Heart left ventricle (tissue), 13 donors: Measurements from ENCODE around the gene CACNA1G.

Source experiments
- CTCF ChIP-seq, 12 donors: fragments of 200-600 bp; sonication (generic) in 4 of 12; IDR thresholded peaks; one replicate each; pipeline versions ENCODE4 v1.5.0 to v1.8.0; 2018 to 2022; ENCODE audit warnings: antibody characterized with exemption in 12 of 12, mild to moderate bottlenecking in 5 of 12
- POLR2A ChIP-seq, 2 donors: fragments of 450-650 bp; IDR thresholded peaks; one replicate each; pipeline ENCODE4 v1.6.1; 2017; ENCODE audit warnings: antibody characterized with exemption in 2 of 2, mild to moderate bottlenecking in 2 of 2, moderate library complexity in 2 of 2
- donor health status: ischemic (EF 13 %, LVEDD 7.1; RV severe dilation, severe dysfunction).
- donor health status: DM: no; HTN: yes; CAD: no.
- donor health status: DM: no; HTN: no; CAD: no.
- donor health status: ischemic (EF 25% LVEDD 6.9; RV normal size, moderate dysfunction).
- donor health status: ischemic (EF 25% LVEDD 5.7; RV mildly dilated, moderate dysfunction).
- donor health status: ischemic (EF 35%, LVEDD 5.7; RV mildly dilated, moderate dysfunction).
- donor health status: nonischemic (EF 11% LVEDD 7.7; RV severe dilation, severe dysfunction).
- donor health status: DM: yes; HTN: yes; CAD: no.
- donor health status: PGD.
- donor health status: ischemic (EF 29% LVEDD 5.4; RV normal size, mild dysfunction).
- donor health status: nonischemic (EF 23%, LVEDD 6.1; RV moderate dilation, normal function).

GRCh38 chr17:50626037-50626574 is 65.6 kb downstream of the CACNA1G start:
- TF ChIP-seq CTCF (IDR thresholded peaks at IDR 0.05) (peak; percentile 74 to 88 (median 80)), POLR2A (IDR thresholded peaks at IDR 0.05) (no peak)
